IMR-90 (cell line): ENCODE measurements around the gene FAM149B1.

Experiments
- CEBPB ChIP-seq: IDR thresholded peaks from 2 replicates; pipeline ENCODE4 v1.6.1; 2012; ENCODE audit warnings: low read depth, low read length, improper control_type of control experiment
- CTCF ChIP-seq: conservative IDR thresholded peaks from 2 replicates; pipeline ENCODE4 v1.5.1; 2012; ENCODE audit warnings: mild to moderate bottlenecking, low read depth, low read length, improper control_type of control experiment
- MAFK ChIP-seq: IDR thresholded peaks from 2 replicates; pipeline ENCODE4 v1.6.1; 2012; ENCODE audit warnings: low read depth, low read length, improper control_type of control experiment
- POLR2A ChIP-seq: IDR thresholded peaks from 2 replicates; pipeline ENCODE4 v1.6.1; 2012; ENCODE audit warnings: mild to moderate bottlenecking, low read depth, low read length
- RAD21 ChIP-seq: IDR thresholded peaks from 2 replicates; pipeline ENCODE4 v1.6.1; 2012; ENCODE audit warnings: low read length, improper control_type of control experiment
- SMC3 ChIP-seq: fragments of 150-350 bp; IDR thresholded peaks from 2 replicates; pipeline ENCODE4 v1.6.1; 2016; ENCODE audit warnings: low read depth, mild to moderate bottlenecking, antibody characterized with exemption, low read length, moderate library complexity

- TF ChIP-seq RAD21 (no peak), CTCF (no peak), POLR2A (no peak), CEBPB (no peak), SMC3 (no peak), MAFK (no peak)
Observed at GRCh38 chr10:73182568-73182967, 14.6 kb downstream of the FAM149B1 start.
